ENCODE measurements around the gene ACVR1C. TPM values are rescaled to one million over a fixed set of nuclear protein-coding genes. Genes with fewer than 3 reads are reported as not detected.

Gene ACVR1C
- total and polyA plus RNA-seq, 2 of the 8 experiments (the other 6 are each of a cell fraction or from before 2014, with no cell fraction given), result 0.21 to 0.52 TPM

- no peaks in the 10 kb centered on the region for H3K9me3 ChIP-seq (ENCODE audit: insufficient read depth in 2 of 2, low read depth in 1 of 2, low read length in 1 of 2)
- H3K79me1 ChIP-seq (ENCODE audit: low read depth, low read length), result no peaks in the 10 kb centered on the region
- no peak overlapping the region for H3K4me3 ChIP-seq (ENCODE audit: extremely low read depth in 1 of 4, insufficient read depth in 2 of 4, low read depth in 3 of 4, low read length in 4 of 4)
- H2BK120ac ChIP-seq (replicated peaks; ENCODE audit: low read depth, low read length), result no peak overlapping the region
- H2BK15ac ChIP-seq (ENCODE audit: low read length), result no peak overlapping the region
- no peak overlapping the region for H3K9ac ChIP-seq (replicated peaks in 1 of 4; ENCODE audit: extremely low read depth in 1 of 4, low read depth in 3 of 4, low read length in 3 of 4)
- H2BK12ac ChIP-seq (ENCODE audit: low read depth, low read length), result no peak overlapping the region
- H2AFZ ChIP-seq (ENCODE audit: low read length), result no peak overlapping the region
- no peaks in the 10 kb centered on the region for H3K36me3 ChIP-seq (ENCODE audit: control insufficient read depth in 2 of 4, insufficient read depth in 4 of 4, low read length in 3 of 4)
- FAIRE-seq (no peak), DNase-seq (ENCODE audit: low read depth in 1 of 2, low spot score in 2 of 2) (no peak)
- H4K5ac ChIP-seq (ENCODE audit: insufficient read length, low read depth, low read length), result no peak overlapping the region
- H3K23ac ChIP-seq (ENCODE audit: insufficient read length), result no peak overlapping the region
- no peak overlapping the region for H3K14ac ChIP-seq (ENCODE audit: insufficient read length)
- H3K27ac ChIP-seq (ENCODE audit: low read depth, low read length), result no peak overlapping the region
- no peak overlapping the region for H4K91ac ChIP-seq (replicated peaks; ENCODE audit: insufficient read length, low read length)
- no peak overlapping the region for H2AK5ac ChIP-seq (ENCODE audit: low read depth, low read length)
- ChIA-PET CTCF (ENCODE audit: partially characterized antibody) (no interaction called here), POLR2A (ENCODE audit: partially characterized antibody) (no interaction called here)
- H3K4ac ChIP-seq (replicated peaks; ENCODE audit: insufficient read length, low read depth, low read length), result no peak overlapping the region
- no peaks in the 10 kb centered on the region for H3K27me3 ChIP-seq (replicated peaks in 1 of 4; ENCODE audit: control insufficient read depth in 3 of 4, extremely low read depth in 1 of 4, insufficient read depth in 3 of 4, low read length in 3 of 4)
- no peak overlapping the region for H3K4me2 ChIP-seq (ENCODE audit: insufficient read depth in 1 of 2, low read depth in 2 of 2, low read length in 2 of 2)
- H3K23me2 ChIP-seq (ENCODE audit: low read depth, low read length), result no peaks in the 10 kb centered on the region
- no peak overlapping the region for H2BK5ac ChIP-seq (ENCODE audit: low read depth, low read length)
- H4K20me1 ChIP-seq (replicated peaks in 1 of 2; ENCODE audit: control insufficient read depth in 1 of 2, insufficient read depth in 2 of 2, low read length in 2 of 2), result no peaks in the 10 kb centered on the region
- no peaks in the 10 kb centered on the region for H3K79me2 ChIP-seq (ENCODE audit: control insufficient read depth in 1 of 2, insufficient read depth in 2 of 2, low read length in 2 of 2)
- no peak overlapping the region for H3K18ac ChIP-seq (ENCODE audit: extremely low read depth, low read length)
- H3K4me1 ChIP-seq (replicated peaks in 1 of 4; ENCODE audit: control insufficient read depth in 3 of 4, insufficient read depth in 4 of 4, low read length in 3 of 4), result no peaks in the 10 kb centered on the region
- H4K8ac ChIP-seq (ENCODE audit: extremely low read depth, insufficient read depth, low read length), result no peak overlapping the region
- no peak overlapping the region for H2BK20ac ChIP-seq (ENCODE audit: low read length)
- no peak overlapping the region for H3K56ac ChIP-seq (replicated peaks; ENCODE audit: insufficient read length, low read depth, low read length)
- TF ChIP-seq SP1 (IDR thresholded peaks at IDR 0.05; ENCODE audit: low read depth, low read length) (no peak), RAD21 (IDR thresholded peaks at IDR 0.05 in 1 of 2, conservative IDR thresholded peaks at IDR 0.05 in 1 of 2; ENCODE audit: low read depth in 2 of 2, low read length in 2 of 2) (no peak), CBX5 (IDR thresholded peaks at IDR 0.05; ENCODE audit: low read depth, low read length) (no peak), BACH1 (IDR thresholded peaks at IDR 0.05; ENCODE audit: low read length) (no peak), EP300 (IDR thresholded peaks at IDR 0.05; ENCODE audit: borderline replicate concordance in 1 of 2, low read depth in 2 of 2, low read length in 2 of 2) (no peak), MAFK (IDR thresholded peaks at IDR 0.05; ENCODE audit: low read depth, low read length) (no peak), TBP (IDR thresholded peaks at IDR 0.05; ENCODE audit: low read depth, low read length) (no peak), BRCA1 (IDR thresholded peaks at IDR 0.05; ENCODE audit: low read depth, low read length) (no peak), KDM1A (IDR thresholded peaks at IDR 0.05; ENCODE audit: borderline replicate concordance, low read length) (no peak), GTF2F1 (IDR thresholded peaks at IDR 0.05; ENCODE audit: borderline replicate concordance, low read depth, low read length) (no peak), TCF12 (IDR thresholded peaks at IDR 0.05; ENCODE audit: low read depth, low read length) (no peak)
- TF ChIP-seq, protein P1, sequence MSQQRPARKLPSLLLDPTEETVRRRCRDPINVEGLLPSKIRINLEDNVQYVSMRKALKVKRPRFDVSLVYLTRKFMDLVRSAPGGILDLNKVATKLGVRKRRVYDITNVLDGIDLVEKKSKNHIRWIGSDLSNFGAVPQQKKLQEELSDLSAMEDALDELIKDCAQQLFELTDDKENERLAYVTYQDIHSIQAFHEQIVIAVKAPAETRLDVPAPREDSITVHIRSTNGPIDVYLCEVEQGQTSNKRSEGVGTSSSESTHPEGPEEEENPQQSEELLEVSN (IDR thresholded peaks at IDR 0.05), result no peak
- TF ChIP-seq, protein P2, sequence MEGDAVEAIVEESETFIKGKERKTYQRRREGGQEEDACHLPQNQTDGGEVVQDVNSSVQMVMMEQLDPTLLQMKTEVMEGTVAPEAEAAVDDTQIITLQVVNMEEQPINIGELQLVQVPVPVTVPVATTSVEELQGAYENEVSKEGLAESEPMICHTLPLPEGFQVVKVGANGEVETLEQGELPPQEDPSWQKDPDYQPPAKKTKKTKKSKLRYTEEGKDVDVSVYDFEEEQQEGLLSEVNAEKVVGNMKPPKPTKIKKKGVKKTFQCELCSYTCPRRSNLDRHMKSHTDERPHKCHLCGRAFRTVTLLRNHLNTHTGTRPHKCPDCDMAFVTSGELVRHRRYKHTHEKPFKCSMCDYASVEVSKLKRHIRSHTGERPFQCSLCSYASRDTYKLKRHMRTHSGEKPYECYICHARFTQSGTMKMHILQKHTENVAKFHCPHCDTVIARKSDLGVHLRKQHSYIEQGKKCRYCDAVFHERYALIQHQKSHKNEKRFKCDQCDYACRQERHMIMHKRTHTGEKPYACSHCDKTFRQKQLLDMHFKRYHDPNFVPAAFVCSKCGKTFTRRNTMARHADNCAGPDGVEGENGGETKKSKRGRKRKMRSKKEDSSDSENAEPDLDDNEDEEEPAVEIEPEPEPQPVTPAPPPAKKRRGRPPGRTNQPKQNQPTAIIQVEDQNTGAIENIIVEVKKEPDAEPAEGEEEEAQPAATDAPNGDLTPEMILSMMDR (IDR thresholded peaks at IDR 0.05; ENCODE audit: control extremely low read depth in 1 of 3, insufficient read depth in 1 of 3, low read depth in 1 of 3, low read length in 3 of 3), result no peak
These were observed 22.1 kb downstream of the ACVR1C start for GRCh38 chr2:157606534-157606933.

Measured in H1 (cell line).